ENCODE measurements around the gene CDC14C. TPM values are rescaled to one million over a fixed set of nuclear protein-coding genes. Genes with fewer than 3 reads are reported as not detected.

The CDC14C gene
- 0.37 TPM in 1 of 2 replicates, not detected in the other for total RNA-seq

GRCh38 chr7:48924433-48924832 lies at the start of gene CDC14C:
Gene CDC14C (plus strand): TSS chr7:48924547. CDS start chr7:48924673, 126 bp downstream.

Data from subcutaneous preadipocyte (primary cell).